Endodermal cell (in vitro differentiated cells): Measurements from ENCODE around the gene GNAT3. TPM values are rescaled to one million over a fixed set of nuclear protein-coding genes. Genes with fewer than 3 reads are reported as not detected.

Experiments
- DNase-seq: peaks from one replicate; pipeline ENCODE4 v3.0.0-alpha.2; 2017
- H3K27ac ChIP-seq: 2 replicates; pipeline ENCODE4 v1.5.1; 2013; ENCODE audit warnings: mild to moderate bottlenecking, low read depth, low read length, moderate library complexity
- H3K27me3 ChIP-seq: 2 replicates; pipeline ENCODE4 v1.6.1; 2013; ENCODE audit warnings: mild to moderate bottlenecking, low read length, moderate library complexity; ENCODE audit not compliant: insufficient read depth, control insufficient read depth, poor library complexity, severe bottlenecking
- H3K36me3 ChIP-seq: 2 replicates; pipeline ENCODE4 v1.7.0; 2013; ENCODE audit warnings: mild to moderate bottlenecking, low read length, moderate library complexity; ENCODE audit not compliant: control insufficient read depth, insufficient read depth
- H3K4me1 ChIP-seq: one replicate; pipeline ENCODE4 v1.7.0; 2013; ENCODE audit warnings: low read length; ENCODE audit not compliant: control insufficient read depth, insufficient read depth
- H3K4me3 ChIP-seq: 2 replicates; pipeline ENCODE4 v1.5.1; 2013; ENCODE audit warnings: mild to moderate bottlenecking, low read length, moderate library complexity
- H3K9ac ChIP-seq: 2 replicates; pipeline ENCODE4 v1.6.1; 2013; ENCODE audit warnings: mild to moderate bottlenecking, low read length, moderate library complexity; ENCODE audit not compliant: poor library complexity, severe bottlenecking; ENCODE audit errors: extremely low read depth
- H3K9me3 ChIP-seq: 2 replicates; pipeline ENCODE4 v1.6.1; 2013; ENCODE audit warnings: mild to moderate bottlenecking, low read length, moderate library complexity; ENCODE audit not compliant: control insufficient read depth
- H3K27ac Mint-ChIP-seq: 2 replicates; pipeline ENCODE4 v1.8.0; 2020; ENCODE audit warnings: mixed read lengths
- H3K27me3 Mint-ChIP-seq: 2 replicates; pipeline ENCODE4 v1.8.0; 2021; ENCODE audit warnings: mild to moderate bottlenecking, mixed read lengths; ENCODE audit not compliant: insufficient read depth
- H3K36me3 Mint-ChIP-seq: 2 replicates; pipeline ENCODE4 v1.8.0; 2020; ENCODE audit warnings: low read depth, mixed read lengths
- H3K4me1 Mint-ChIP-seq: 2 replicates; pipeline ENCODE4 v1.8.0; 2020; ENCODE audit warnings: mixed read lengths
- H3K4me3 Mint-ChIP-seq: 2 replicates; pipeline ENCODE4 v1.8.0; 2020; ENCODE audit warnings: mild to moderate bottlenecking, moderate library complexity, mixed read lengths
- H3K9me3 Mint-ChIP-seq: 2 replicates; pipeline ENCODE4 v1.8.0; 2020; ENCODE audit warnings: mild to moderate bottlenecking, mixed read lengths
- WGBS, 2 experiments: methylation state at CpG; one replicate each; pipeline versions ENCODE4 v1.1.5 to v1.1.7; 2013; ENCODE audit warnings: missing lambda C conversion rate in 2 of 2, mixed read lengths in 1 of 2; ENCODE audit not compliant: insufficient coverage in 1 of 2, insufficient read length in 1 of 2; 5-methylcytosine and 5-hydroxymethylcytosine counted together
- total RNA-seq, 2 donors: library from RNA; stranded (reverse); fragmentation: NEBNext Ultra II Directional in 1 of 2; extraction: Animal tissue kit (Norgen Biotek cat#: 25700) in 1 of 2; gene quantifications; 2 replicates in 1 of 2; 3 replicates in 1 of 2; pipeline ENCODE4 v1.2.1, GENCODE V29; 2021
- TF ChIP-seq, protein P1 (sequence below): fragments of 200-600 bp; sonication (generic); conservative IDR thresholded peaks from 2 replicates; pipeline ENCODE4 v1.5.0; 2021; ENCODE audit warnings: antibody characterized with exemption, mild to moderate bottlenecking

The GNAT3 gene
- total RNA-seq, 2 donors from 2014 or later: not detected

DNA sequence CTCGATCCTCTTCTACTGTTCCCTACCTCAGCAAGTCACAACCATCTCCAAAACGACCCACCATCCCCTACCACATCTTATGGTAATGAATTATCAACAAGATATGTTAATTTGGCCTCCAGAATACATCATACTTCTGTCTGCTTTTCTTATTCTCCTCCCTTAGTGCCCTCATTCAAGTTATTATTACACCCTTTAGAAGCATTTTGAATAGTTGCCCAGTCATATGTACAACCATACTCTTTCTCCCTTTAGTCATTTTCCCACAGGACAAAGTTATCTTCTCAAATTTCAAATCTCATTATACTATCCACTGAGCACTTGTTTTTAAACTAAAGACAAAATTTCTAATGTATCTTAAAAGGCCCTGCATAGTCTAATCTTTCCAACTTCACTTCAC lies 71.0 kb downstream of the GNAT3 start:
- no peaks in the 10 kb centered on the region for H3K27me3 Mint-ChIP-seq
- Histone ChIP-seq H3K9me3 (no peaks in the 10 kb centered on the region), H3K4me1 (no peaks in the 10 kb centered on the region), H3K9ac (no peak overlapping the region), H3K36me3 (no peaks in the 10 kb centered on the region), H3K27me3 (no peaks in the 10 kb centered on the region), H3K4me3 (no peak overlapping the region), H3K27ac (no peak overlapping the region)
- no peaks in the 10 kb centered on the region for H3K9me3 Mint-ChIP-seq
- no peak overlapping the region for H3K27ac Mint-ChIP-seq
- DNase-seq: no peak
- H3K36me3 Mint-ChIP-seq: no peaks in the 10 kb centered on the region
- H3K4me1 Mint-ChIP-seq: no peaks in the 10 kb centered on the region
- H3K4me3 Mint-ChIP-seq: no peak overlapping the region
- 75 to 86% methylated on average over 1 to 2 of the region's 2 CpGs for WGBS, 2 experiments
- TF ChIP-seq, protein P1, sequence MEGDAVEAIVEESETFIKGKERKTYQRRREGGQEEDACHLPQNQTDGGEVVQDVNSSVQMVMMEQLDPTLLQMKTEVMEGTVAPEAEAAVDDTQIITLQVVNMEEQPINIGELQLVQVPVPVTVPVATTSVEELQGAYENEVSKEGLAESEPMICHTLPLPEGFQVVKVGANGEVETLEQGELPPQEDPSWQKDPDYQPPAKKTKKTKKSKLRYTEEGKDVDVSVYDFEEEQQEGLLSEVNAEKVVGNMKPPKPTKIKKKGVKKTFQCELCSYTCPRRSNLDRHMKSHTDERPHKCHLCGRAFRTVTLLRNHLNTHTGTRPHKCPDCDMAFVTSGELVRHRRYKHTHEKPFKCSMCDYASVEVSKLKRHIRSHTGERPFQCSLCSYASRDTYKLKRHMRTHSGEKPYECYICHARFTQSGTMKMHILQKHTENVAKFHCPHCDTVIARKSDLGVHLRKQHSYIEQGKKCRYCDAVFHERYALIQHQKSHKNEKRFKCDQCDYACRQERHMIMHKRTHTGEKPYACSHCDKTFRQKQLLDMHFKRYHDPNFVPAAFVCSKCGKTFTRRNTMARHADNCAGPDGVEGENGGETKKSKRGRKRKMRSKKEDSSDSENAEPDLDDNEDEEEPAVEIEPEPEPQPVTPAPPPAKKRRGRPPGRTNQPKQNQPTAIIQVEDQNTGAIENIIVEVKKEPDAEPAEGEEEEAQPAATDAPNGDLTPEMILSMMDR: no peak

DNA sequence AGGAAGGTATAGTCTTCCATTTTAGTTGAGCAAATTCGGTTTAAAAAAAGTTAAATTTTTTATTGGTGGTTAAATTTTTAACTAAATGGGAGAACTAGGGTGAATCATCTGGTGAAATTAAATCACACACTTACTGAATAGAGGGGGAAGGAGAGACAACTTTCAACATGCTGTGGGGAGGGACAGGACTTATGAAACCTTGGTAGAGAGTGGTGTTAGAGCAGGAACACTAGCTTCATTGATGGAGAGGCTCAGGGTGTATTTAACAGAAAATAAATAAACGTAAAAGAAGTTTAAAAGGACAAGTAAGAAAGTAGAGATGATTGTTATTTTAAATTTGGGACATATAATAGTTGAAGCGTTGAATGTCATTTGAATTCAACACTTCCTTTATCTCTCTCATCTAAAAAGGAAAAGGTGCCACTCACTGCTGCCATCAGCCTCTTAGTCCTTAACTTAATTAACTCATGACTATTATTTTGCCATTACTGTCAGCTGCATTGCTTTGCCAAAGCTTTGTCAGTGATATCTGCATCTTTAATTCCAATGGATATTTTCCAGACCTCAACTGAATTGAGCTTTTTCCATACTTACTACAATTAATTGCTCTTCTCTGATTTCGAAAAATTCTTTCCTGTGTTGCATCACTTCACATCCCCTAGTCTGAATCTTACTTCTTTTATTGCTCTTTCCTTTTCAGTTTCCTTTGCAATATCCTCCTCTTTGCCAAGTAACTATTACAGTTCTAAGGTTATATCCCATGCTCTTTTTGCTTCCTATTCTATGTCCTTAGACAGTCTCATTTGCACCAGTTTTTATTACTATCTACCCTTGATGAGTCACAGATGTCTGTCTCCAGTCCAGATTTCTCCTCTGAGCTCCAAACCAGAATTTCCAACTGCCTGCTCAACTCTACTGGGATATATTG lies 71.7 kb downstream of the GNAT3 start:
- Mint-ChIP-seq H3K9me3 (no peaks in the 10 kb centered on the region), H3K4me3 (no peak overlapping the region), H3K27ac (no peak overlapping the region), H3K27me3 (no peaks in the 10 kb centered on the region), H3K4me1 (no peaks in the 10 kb centered on the region), H3K36me3 (no peaks in the 10 kb centered on the region)
- H3K4me1 ChIP-seq: no peaks in the 10 kb centered on the region
- H3K4me3 ChIP-seq: no peak overlapping the region
- no peaks in the 10 kb centered on the region for H3K9me3 ChIP-seq
- TF ChIP-seq, protein P1: no peak
- no peaks in the 10 kb centered on the region for H3K36me3 ChIP-seq
- no peak overlapping the region for H3K9ac ChIP-seq
- H3K27me3 ChIP-seq: no peaks in the 10 kb centered on the region
- 91% methylated on average over 1 to 4 of the region's 4 CpGs for WGBS, 2 experiments
- DNase-seq: no peak
- H3K27ac ChIP-seq: no peak overlapping the region

DNA sequence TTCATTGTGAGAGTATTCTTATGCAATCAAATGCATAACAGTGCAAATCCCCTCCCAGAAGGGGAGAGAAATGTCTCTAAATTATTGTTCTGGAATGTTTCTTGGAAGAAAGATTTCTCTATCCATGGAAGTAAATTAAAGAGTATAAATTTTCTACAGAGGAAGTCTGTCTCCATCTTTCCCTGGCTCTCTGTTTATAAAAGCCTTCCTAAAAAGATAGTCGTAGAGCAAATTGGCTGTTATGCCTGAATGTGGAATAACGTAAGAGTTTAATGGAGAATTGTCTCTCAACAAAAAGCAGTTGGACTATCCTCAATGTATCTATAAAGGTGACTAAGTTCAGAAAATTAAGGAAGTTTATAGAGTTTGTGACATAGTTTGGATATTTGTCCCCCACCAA lies 76.3 kb downstream of the GNAT3 start:
- Histone ChIP-seq H3K27me3 (no peaks in the 10 kb centered on the region), H3K27ac (no peak overlapping the region), H3K4me1 (no peaks in the 10 kb centered on the region), H3K9me3 (no peaks in the 10 kb centered on the region), H3K4me3 (no peak overlapping the region), H3K9ac (no peak overlapping the region), H3K36me3 (no peaks in the 10 kb centered on the region)
- no peak overlapping the region for H3K4me3 Mint-ChIP-seq
- H3K27ac Mint-ChIP-seq: no peak overlapping the region
- H3K36me3 Mint-ChIP-seq: no peaks in the 10 kb centered on the region
- peaks cover 6% of the 10 kb centered on the region for H3K4me1 Mint-ChIP-seq
- 95 to 100% methylated on average over 2 of the region's 2 CpGs for whole genome bisulfite sequencing, 2 experiments
- TF ChIP-seq, protein P1: no peak
- no peak for DNase-seq
- no peaks in the 10 kb centered on the region for H3K27me3 Mint-ChIP-seq
- H3K9me3 Mint-ChIP-seq: no peaks in the 10 kb centered on the region
